GM18909 (cell line): ENCODE results near the gene CCT3.
"Not testable (repeated sequence)": the region's sequence is repeated elsewhere in the genome, so short reads cannot be mapped to it uniquely, and the experiment has no call there.

ENCODE experiments used
- ATAC-seq: cut with Tn5 transposase; IDR thresholded peaks from one replicate; pipeline ENCODE4 v1.9.1; 2021; ENCODE audit warnings: mild to moderate bottlenecking; ENCODE audit not compliant: unreplicated experiment, poor library complexity

CCT3 gene

DNA sequence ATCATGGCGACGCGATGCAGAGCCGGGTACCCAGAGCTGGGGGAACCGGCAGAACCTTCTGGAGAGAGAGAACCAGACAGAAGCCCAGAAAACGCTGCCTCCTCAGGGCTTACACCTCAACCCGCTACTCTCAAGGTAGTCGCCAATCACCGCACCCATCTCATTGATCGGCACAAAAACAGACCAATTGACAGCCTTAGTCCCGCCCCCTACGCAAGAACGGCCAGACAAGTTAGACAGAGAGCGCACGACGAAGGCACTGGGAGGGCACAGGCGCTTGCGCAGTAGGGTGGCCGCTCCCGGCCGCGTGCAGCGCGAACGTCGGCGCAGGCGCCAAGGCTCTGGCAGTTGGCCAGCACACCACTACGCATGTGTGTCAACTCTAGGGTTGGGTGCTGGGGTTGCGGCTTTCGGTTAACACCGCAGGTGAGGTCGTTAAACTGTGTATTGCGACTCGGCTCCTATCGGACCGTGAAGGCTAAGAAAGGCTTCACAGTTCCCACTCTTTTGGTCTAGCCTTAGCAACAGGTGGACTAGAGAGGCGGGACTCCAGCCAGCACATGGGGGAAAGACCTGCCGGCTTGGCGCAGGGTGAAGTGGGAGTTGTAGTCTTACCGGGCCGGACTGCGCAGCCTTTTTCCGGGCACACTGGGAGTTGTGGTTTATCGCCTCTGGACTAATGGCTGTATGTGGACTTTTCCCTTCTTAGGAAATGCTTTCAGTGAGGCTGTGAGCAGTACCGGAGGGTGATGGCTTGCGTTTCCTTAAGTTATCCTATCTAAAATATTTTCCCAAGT is at the start of gene CCT3, which contains the start of gene TSACC:
Gene CCT3, minus strand, starts transcription at position 113 of the 797 bp plus-strand sequence. Its CDS starts 108 bp downstream, at position 5.
Gene TSACC, plus strand, starts transcription at position 347 of the 797 bp plus-strand sequence. CDS start 1,232 bp downstream, outside the sequence.
- ATAC-seq = peak; percentile 94

- no peak for ATAC-seq
Observed at GRCh38 chr1:156387870-156388173, 49.7 kb upstream of the CCT3 start.

GRCh38 chr1:156386949-156387869 is 49.1 kb upstream of the CCT3 start:
- no peak for ATAC-seq

GRCh38 chr1:156386134-156386901 is 48.2 kb upstream of the CCT3 start:
- no peak for ATAC-seq

DNA sequence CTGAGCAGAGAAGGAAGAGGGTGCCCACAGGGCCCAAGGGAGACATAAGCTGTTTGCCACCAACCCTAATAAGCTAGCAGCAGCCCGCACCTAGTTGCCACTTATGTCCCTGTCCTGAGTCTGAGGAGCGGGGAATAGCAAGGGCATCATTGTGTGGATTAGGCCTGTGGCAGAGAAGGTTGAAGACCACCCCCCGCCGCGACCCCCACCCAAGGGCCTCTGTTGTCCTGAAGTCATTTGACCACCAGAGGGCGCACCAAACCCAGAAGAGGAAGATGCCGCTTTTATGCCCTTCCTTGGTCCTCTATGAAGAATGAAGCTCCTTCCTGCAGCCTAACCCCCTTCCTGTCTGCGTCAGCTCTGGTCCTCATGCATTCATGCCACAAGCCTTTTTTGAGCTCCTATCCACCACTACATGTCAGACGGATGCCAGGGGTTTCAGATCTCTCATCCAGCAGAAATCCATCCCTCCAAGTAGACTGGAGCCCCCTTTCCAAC is 47.5 kb upstream of the CCT3 start:
- ATAC-seq = no peak

DNA sequence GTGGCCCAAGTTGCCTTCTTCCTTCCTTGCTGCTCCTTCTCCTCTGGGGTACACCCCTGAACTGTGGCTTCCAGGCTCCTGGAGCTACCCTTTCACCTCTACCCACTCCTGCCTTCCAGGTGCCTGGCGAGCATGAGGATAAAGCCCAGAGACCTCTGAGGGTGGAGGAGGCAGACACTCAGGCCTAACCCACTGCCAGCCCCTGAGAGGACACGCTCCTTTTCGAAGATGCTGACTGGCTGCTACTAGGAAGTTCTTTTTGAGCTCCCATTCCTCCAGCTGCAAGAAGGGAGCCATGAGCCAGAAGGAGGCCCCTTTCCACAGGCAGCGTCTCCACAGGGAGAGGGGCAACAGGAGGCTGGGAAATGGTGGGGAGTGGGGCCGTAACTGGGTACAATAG is 46.6 kb upstream of the CCT3 start:
- ATAC-seq = no peak

DNA sequence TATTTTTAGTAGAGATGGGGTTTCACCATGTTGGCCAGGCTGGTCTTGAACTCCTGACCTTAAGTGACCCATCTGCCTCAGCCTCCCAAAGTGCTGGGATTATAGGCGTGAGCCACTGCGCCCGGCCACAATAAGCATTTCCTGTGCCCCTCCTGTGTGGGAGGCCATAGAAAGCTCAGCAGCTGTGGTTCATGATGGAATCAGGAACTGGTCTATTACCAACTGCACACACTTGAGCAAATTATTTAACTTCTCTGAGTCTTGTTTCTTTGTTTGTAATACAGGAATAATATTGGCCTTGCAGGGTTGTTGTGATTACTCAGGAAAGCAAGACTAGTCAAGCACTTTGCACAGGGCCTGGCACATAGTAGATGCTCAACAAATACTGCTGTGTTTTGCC is 45.9 kb upstream of the CCT3 start:
- ATAC-seq = no peak

DNA sequence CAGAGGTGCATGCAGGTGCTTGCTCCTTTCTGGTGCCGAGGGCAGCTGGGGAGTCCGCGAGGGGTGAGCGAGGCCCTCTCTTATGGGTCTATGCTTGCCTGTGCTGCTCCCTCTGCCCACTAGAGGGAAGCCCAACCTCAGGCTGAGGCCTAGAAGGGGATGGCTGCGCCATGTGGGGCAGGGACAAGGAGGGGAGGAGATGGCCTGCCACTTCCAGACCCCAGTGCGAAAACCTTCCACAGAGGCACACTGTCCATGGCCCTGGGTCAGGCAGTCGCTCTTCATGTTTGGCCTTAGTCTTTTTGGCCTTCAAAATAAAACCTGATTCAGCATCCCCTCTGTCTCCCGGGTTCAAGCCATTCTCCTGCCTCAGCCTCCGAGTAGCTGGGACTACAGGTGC is 44.9 kb upstream of the CCT3 start:
- peak; percentile 53 for ATAC-seq

DNA sequence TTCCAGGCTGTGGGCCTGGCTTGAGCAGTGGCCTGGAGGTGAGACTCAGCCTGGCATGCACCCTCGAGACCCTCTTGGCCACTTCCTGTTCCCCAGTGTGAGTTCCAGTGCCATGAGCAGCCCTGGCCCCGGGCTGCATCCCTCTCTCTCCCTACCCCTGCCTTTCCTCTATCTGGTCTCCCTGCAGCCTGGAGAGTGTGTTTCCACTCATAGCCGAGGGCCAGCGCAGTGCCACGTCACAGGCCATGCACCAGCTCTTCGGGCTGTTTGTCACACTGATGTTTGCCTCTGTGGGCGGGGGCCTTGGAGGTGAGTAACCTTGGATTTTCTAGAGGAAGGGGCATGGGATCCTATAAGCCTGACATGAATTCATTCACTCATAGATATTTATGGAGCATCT is 44.5 kb upstream of the CCT3 start:
- ATAC-seq = no peak

DNA sequence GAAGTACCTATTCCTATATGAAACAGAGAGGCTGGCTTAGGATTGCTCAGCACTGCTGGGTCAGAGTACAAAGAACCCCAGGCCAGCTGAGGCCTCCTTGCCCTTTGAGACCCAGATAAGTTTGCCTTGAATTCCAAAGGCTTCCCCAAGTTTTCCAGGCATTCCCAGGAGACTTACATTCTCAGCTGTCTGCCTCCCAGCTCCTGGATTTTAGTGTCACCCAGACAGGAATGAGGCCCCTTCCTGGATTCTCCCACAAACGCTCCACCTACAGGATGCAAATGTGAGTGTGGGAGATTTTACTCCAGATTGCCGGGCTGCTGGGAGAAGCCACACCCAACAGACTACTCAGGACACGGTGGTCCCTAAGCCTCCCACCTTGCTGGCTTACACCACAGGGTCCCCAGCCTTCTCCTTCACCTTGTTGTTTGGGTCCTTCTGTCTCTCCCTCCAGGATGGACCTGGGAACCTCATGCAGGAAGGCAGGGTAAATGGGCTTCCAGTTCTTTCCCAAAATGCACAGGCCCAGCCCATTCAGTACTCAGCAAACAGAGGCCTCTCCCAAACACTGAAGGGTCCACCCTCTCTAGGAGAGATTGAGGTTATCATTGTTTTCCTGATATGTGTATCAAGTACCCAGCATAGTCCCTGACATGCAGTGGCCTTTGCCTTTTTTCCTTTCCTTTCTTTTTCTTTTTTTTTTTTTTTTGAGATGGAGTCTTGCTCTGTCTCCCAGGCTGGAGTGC is 41.5 kb upstream of the CCT3 start:
- no peak for ATAC-seq

GRCh38 chr1:156378557-156378956 is 40.5 kb upstream of the CCT3 start:
- no peak for ATAC-seq

DNA sequence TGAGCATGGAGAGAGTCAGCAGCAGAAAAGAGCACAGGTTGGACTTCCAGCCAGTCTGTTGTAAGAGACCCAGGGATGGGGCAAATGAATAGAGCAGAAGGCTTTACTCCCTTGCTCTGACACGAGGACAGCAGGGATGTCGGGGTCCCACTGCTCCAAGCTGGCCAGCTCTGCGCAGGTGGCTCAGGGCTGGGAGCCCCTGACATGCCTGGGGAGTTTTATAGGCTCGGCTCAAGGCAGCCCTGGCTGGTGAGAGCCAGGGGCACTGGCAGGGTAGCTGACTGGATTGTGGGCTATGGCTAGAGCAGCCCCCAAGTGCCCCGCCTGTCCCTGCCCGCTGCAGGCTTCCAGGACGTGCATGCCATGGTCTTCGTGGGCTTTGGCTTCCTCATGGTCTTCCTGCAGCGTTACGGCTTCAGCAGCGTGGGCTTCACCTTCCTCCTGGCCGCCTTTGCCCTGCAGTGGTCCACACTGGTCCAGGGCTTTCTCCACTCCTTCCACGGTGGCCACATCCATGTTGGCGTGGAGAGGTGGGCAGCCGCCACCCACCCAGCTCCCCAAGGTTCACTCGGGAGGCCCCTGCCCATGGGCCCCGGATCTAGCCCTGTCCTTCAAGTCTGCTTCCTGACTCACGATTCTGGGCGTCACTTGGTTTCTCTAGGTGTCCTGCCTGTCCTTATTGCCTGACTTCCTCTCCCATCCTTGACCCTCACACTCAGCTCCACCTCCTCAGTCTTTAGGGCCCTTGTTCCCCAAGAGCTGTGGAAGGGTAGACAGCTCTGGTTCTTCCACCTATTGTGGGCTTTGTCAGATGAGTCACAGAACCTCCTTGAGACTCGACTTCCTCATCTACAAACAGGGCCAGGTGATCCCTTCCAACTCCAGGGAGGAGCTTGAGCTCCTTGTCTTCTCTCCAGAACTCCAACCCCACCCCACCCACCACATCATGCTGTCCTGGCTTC is 39.1 kb upstream of the CCT3 start:
- no peak for ATAC-seq

GRCh38 chr1:156376146-156376545 is 38.1 kb upstream of the CCT3 start:
- ATAC-seq = no peak

DNA sequence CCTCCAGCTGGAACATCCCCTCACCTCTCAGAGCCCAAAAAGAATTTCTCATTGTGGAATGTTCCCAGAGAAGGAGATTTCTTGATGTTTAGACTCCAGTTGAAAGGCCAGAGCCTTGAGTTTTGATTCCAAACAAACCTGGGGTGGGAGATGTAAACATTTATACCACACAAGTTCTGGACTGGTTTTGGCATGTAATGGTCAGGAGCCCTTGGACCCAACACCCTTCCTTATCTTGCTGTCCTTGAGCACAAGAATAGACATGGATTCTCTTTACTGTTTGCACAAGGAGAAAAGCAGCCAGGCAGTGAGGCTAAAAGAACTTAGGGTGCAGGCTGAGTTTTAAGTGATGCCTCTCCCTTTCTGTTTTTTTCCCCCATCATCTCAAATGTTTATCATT is 35.5 kb upstream of the CCT3 start:
- no peak for ATAC-seq

- ATAC-seq = no peak
Observed at GRCh38 chr1:156372876-156373275, 34.8 kb upstream of the CCT3 start.

DNA sequence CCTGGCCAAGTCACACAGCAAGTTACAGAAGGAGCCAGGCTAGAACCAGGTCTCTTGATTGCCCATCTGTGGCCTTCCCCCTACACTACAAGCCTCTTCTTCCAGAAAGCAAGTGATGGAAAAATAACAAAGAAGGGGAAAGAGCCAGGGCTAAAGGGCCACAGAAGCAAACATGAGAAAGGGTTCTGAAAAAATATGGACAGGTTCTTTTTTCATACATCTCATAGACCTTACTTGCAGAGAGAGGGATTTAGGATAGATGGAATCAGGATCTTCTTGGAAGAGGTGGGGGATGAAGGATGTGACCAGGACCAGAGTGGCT is 34.1 kb upstream of the CCT3 start:
- no peak for ATAC-seq

DNA sequence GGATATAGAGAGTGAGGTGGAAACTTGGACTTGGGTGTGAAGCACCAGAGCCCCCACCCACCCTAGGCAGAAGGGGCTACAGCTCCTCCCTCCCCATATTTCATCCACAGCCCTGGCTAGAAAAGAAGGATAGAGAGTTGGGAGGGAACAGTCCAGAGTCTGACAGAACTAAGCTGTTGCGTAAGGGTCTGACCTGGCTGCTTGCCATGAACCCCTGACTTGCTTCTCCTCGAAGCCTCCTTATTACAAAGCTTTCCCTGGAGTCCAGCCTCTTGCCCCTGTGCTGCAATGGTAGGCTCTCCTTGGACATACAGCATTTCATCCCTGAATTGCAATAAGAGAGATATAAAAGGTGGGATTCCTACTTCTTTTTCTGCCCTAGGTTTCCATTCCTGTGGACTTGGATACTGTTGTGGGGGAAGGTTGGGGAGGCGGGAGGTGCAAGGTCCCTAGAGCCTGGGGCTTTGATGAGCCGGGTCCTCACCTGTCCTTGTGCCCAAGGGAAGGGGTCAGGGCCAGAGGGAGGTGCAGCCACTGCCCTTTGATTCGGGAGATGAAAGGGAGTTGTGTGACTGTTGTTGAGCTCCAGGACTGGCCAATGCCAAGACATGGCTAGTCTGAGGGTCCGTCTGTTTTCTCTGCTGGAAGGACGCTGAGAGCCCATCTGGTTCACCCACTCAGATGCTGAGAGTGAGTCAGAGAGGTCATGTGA is 33.6 kb upstream of the CCT3 start:
- ATAC-seq = no peak

DNA sequence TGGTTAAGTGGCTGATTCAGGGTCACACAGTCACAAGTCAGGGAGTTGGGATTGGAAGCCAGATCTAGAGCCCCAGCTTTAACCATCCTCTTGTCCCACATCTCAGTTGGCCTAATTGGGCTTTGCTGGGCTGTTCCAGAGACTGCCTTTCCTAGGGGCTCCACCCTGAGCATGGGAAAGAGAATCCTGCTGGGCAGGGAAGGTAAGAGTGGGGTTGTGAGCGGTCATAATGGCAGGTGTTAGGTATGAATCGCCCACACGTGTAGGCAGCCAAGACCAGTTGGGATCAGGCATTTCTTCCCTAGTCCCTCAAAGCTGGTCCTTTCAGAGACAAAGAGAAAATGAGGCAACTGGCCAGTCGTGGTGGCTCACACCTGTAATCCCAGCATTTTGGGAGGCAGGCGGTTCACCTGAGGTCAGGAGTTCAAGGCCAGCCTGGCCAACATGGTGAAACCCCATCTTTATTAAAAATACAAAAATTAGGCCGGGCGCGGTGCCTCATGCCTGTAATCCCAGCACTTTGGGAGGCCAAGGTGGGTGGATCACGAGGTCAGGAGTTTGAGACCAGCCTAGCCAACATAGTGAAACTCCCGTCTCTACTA is 31.7 kb upstream of the CCT3 start:
- ATAC-seq = not testable (repeated sequence)
